LoVo (cell line): ENCODE results near the gene NAP1L4.

ENCODE experiments used
- DNase-seq: peaks from one replicate; pipeline ENCODE4 v3.0.0-alpha.2; 2016; ENCODE audit warnings: low spot score

Gene NAP1L4

GRCh38 chr11:2934611-2935239, 57.4 kb downstream of the NAP1L4 start:
- DNase-seq: no peak

GRCh38 chr11:2934021-2934550, 58.0 kb downstream of the NAP1L4 start:
- DNase-seq: no peak

- no peak for DNase-seq
These were observed 58.6 kb downstream of the NAP1L4 start for GRCh38 chr11:2933375-2934020.

GRCh38 chr11:2932850-2933251, 59.3 kb downstream of the NAP1L4 start:
- no peak for DNase-seq

GRCh38 chr11:2931771-2932738, 60.1 kb downstream of the NAP1L4 start:
- DNase-seq: no peak

GRCh38 chr11:2931420-2931746, 60.7 kb downstream of the NAP1L4 start:
- DNase-seq: no peak

- DNase-seq: peak; percentile 88
These were observed 61.3 kb downstream of the NAP1L4 start for GRCh38 chr11:2930704-2931419.

- peak; percentile 73 for DNase-seq
These were observed 62.0 kb downstream of the NAP1L4 start for GRCh38 chr11:2929950-2930703.

- peak; percentile 85 for DNase-seq
These were observed 62.6 kb downstream of the NAP1L4 start for GRCh38 chr11:2929531-2929949.

GRCh38 chr11:2928605-2929530, 63.3 kb downstream of the NAP1L4 start, which contains the start of gene PHLDA2:
TSS of gene PHLDA2 (minus strand) at chr11:2929420. CDS start at chr11:2929364, 56 bp downstream.
- peak; percentile 79 for DNase-seq

- DNase-seq: peak; percentile 57
These were observed 64.1 kb downstream of the NAP1L4 start for GRCh38 chr11:2927851-2928604.

- no peak for DNase-seq
These were observed 64.9 kb downstream of the NAP1L4 start for GRCh38 chr11:2927121-2927800.

- no peak for DNase-seq
These were observed 65.5 kb downstream of the NAP1L4 start for GRCh38 chr11:2926611-2927051.

- DNase-seq: no peak
These were observed 67.1 kb downstream of the NAP1L4 start for GRCh38 chr11:2924821-2925675.

- DNase-seq: peak; percentile 65
These were observed 67.7 kb downstream of the NAP1L4 start for GRCh38 chr11:2924381-2924780.

- no peak for DNase-seq
These were observed 68.4 kb downstream of the NAP1L4 start for GRCh38 chr11:2923446-2924375.
